Activated T-helper 1 cell treated with Interleukin-2 at 50 U/mL for 16 hours (primary cell): ENCODE results near the gene FDCSP.
"Not testable (repeated sequence)": the region's sequence is repeated elsewhere in the genome, so short reads cannot be mapped to it uniquely, and the experiment has no call there.

Experiments used
- DNase-seq: peaks from one replicate; pipeline ENCODE4 v3.0.0-alpha.2; 2020; ENCODE audit warnings: low read depth

Gene FDCSP

GRCh38 chr4:70239884-70240591 lies 14.1 kb downstream of the FDCSP start:
- no peak for DNase-seq

- not testable (repeated sequence) for DNase-seq
These were observed 16.4 kb downstream of the FDCSP start, which contains the start of gene CSN3 for GRCh38 chr4:70242297-70242696. CSN3 (plus strand) TSS chr4:70242597; CDS start chr4:70244820, 2,223 bp downstream.

- DNase-seq, result no peak
These were observed 17.2 kb downstream of the FDCSP start for GRCh38 chr4:70243091-70243490.

DNA sequence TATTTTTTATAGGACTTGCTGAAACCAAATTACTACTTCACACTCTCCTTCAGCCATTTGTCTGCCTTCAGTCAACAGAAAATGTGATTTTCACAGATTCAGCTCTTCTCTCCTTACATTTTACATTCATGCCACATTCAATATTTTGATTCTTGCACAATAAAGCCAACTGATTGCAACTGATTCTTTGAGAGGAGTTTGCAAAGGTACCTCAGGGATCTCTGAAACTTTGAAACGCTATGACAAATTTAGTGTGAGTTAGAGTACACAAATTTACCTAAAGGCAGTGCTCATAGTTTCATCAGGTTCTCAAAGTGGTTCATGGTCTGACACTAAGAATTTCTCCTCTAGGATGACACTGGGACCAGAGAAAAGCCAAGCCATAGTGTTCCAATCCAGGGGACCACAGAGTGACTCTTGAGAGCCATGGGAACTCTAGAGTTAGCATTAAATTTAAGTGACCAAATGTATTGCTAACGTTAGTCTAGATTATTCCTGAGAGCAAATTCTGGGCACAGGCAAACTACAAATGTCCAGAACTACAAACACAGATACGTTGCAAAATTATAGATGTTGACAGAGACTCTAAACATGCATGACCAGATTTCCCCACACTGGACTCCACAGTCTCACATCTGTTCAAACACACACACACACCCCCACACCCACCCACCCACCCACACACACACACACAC lies 25.5 kb downstream of the FDCSP start:
- DNase-seq, result no peak

DNA sequence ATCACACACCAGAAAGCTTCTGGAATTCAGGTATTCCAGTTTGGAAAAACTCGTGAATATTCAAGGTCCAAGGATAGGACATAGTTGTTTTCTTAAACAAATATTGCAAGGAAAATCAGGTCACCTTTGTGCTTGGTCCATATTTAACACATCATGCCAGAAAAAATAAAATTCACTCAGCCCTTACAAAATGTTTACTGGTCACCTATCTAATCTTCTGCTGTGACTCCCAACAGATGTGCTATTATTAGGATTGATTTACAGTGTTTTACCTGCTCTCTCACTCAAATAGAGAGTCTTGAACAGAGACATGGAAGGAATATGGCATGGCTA lies 26.0 kb downstream of the FDCSP start:
- DNase-seq, result no peak

DNA sequence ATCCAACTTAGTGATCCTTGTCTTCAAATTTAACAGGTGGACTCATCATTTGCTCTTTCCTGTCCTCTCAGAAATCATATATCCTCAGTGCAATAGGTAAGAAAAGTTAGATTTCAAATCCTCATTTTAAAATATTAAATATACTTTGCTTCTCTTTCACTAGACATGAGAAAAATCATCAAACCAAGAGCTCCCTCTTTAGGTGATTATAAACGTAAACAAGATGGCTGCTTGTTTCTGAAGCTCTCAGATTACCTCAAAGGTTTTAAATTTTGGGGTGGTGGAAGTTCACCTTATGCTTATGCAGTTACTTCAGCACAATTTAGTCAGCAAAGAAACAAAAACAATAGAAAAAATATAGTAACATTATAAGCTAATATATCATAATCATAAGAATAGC lies 43.8 kb downstream of the FDCSP start:
- no peak for DNase-seq

- DNase-seq, result no peak
These were observed 51.2 kb downstream of the FDCSP start for GRCh38 chr4:70277121-70277520.

GRCh38 chr4:70280567-70280966 lies 54.6 kb downstream of the FDCSP start:
- DNase-seq, result no peak
